GM12891 (cell line): ENCODE measurements around the gene TCP11L2.

ENCODE experiments used
- POLR2A ChIP-seq: IDR thresholded peaks from 2 replicates; pipeline ENCODE4 v1.6.1; 2011; ENCODE audit warnings: low read depth, low read length, control low read depth
- POLR2AphosphoS5 ChIP-seq: IDR thresholded peaks from 2 replicates; pipeline ENCODE4 v1.6.1; 2011; ENCODE audit warnings: low read depth, low read length, control low read depth

- no peak for TF ChIP-seq POLR2AphosphoS5
- TF ChIP-seq POLR2A: no peak
Measured at GRCh38 chr12:106348411-106348810, 45.9 kb downstream of the TCP11L2 start.
